ENCODE measurements around the gene ARHGAP35.

ARHGAP35 gene

DNA sequence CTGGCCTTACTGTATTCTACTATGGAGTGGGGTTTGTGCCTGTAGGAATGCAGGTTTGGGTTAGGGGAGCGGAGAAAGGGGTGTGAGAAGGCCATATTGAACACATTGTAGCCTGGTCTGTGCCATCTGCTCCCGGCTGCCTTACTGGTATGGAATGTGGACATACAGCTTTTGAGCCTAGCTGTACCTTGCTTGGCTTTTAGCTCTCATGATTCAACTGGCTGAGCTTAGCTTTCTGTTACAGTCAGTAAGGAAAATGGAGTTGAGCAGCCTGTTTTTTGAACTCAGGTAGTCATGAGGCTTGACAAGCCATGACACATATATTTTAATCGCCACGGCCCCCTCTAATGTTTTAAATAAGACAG, 41.6 kb downstream of the ARHGAP35 start:
- DNase-seq (ENCODE audit: low read depth in 3 of 3) = no peak

DNA sequence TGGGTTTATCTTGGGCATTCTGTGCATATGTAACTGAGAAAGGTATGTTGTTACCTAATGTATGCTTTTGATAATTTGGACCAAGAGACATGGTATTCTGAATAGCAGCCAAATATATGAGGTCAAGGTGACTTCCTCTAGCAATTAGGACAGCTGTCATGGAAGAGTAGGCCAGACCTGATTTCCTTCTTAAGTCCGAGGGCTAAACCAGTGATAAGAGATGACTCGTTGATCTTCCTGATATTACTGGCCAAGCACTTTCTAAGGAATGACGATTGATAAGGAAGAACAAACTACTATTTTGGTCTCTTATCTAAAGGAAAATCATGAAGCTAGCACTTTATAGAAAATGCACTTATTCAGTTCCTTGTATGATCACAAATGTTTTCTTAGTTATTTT, 42.7 kb downstream of the ARHGAP35 start:
- no peak for DNase-seq (ENCODE audit: low read depth in 3 of 3)

DNA sequence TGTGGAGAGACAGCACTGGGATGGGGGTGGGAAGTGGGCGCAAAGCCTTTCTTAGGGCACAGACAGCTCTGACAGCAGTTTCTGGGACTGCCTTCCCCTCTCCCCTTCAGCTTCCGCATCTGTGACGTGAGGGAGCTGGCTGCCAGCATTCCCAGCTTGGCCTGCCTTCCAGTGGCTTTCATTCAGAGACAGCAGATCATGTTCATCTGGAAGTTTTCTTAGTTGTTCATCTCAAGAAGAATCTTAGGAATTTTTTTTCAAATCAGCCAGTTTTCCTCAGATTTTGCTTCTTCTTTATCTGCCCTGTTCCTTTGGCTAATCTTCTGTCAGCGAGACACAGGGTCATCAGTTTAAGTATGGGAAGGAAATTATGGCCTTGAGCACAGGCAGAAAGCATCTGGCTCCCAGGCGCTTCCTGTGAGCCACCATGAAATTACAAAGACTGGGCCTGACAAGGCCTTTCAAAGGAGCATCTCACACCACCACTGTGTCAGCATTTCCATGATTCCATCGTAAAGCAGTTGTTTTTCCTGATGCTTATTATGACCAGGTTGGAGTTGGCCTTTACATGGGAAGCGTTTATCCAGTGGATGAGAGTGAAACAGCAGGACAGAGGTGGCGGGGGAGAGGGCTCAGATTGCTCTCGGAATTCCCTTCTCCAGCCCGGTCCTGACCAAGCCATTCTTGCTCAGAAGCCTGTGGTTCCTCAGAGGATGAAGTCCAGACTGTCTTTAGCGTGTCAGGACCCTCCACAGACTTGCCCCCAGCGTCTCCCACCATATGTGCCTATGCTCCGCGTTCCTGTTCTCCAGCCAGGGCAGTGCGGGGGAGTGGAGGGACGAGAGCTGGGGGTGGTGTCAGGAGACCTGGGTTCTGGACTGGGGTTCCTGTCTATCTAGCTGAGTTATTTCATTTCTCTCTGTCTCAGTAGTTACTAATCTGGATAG, 43.6 kb downstream of the ARHGAP35 start:
- DNase-seq (ENCODE audit: low read depth in 3 of 3) = no peak

DNA sequence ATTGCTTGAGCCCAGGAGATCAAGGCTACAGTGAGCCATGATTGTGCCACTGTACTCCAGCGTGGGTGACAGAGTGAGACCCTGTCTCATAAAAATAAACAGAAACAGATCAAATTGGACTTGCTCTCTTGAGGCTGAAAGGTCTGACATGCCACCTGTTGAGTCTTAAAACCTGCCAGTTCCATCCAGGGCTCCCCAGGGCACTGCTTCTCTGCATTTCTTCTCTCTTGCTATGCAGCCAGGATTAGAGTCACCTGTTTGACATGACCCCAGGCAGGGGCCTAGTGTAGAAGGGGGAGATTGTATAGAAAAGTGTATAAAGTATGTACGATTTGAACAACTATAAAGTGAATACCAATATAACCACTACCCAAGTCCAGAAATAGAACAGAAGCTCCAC, 45.4 kb downstream of the ARHGAP35 start:
- DNase-seq (ENCODE audit: low read depth in 3 of 3) = no peak

DNA sequence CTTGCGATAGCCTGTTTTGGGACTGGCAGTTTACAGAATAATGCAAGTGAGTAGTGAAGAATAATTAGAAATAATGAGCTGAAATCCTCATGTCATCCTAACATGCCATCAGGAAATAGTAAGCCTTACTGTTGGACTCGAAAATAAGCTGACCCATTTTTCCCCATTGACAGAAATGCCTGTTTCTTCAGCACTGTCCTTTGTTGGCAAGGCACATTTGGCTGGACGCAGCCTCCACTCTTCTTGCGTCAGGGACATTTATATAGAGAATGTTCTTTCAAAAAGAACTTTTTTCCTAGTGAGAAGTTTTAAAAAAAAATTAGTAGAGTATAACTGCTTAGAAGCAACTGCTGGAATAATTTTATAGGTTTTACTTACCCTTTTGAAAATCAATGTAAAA, 47.1 kb downstream of the ARHGAP35 start:
- no peak for DNase-seq (ENCODE audit: low read depth in 3 of 3)

DNA sequence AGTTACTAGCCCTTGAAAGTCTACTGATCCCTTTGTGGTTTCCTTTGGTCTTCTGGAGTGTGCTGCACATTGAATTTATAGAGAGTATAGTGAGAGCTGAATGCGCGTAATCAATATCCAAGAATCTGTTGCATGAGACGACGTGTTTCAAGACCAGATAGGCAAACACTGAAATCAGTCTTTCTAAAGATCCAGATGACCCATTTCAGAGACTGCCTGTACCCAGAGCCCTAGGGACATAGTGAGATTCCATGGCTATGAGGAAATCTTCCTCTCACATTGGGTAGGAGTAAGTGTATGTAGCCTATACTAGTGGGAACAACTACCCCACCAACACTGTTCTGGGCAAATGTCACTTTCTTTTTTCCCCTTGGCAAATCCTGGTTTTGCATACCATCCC, 48.6 kb downstream of the ARHGAP35 start:
- no peak for DNase-seq (ENCODE audit: low read depth in 3 of 3)

Data from stimulated activated CD4-positive, alpha-beta T cell treated with anti-CD3 and anti-CD28 coated beads, TNF-alpha, amount 100 ng/mL, for 48 hours (primary cell).